Ectodermal cell (in vitro differentiated cells): ENCODE data around the gene NFKB1.

Experiments
- H3K27ac ChIP-seq: 2 replicates; pipeline ENCODE4 v1.7.0; 2013; ENCODE audit warnings: mild to moderate bottlenecking, low read depth, low read length; ENCODE audit not compliant: insufficient read depth, poor library complexity, severe bottlenecking
- H3K27me3 ChIP-seq: 2 replicates; pipeline ENCODE4 v1.7.0; 2013; ENCODE audit warnings: mild to moderate bottlenecking, low read length; ENCODE audit not compliant: insufficient read depth, control insufficient read depth, poor library complexity, severe bottlenecking
- H3K36me3 ChIP-seq: one replicate; pipeline ENCODE4 v1.7.0; 2013; ENCODE audit warnings: low read length; ENCODE audit not compliant: control insufficient read depth, insufficient read depth
- H3K4me1 ChIP-seq: one replicate; pipeline ENCODE4 v1.7.0; 2013; ENCODE audit warnings: low read length; ENCODE audit not compliant: control insufficient read depth, insufficient read depth
- H3K4me3 ChIP-seq: 2 replicates; pipeline ENCODE4 v1.7.0; 2013; ENCODE audit warnings: low read depth, low read length, control low read depth; ENCODE audit not compliant: insufficient read depth
- H3K9me3 ChIP-seq: 2 replicates; pipeline ENCODE4 v1.7.0; 2013; ENCODE audit warnings: mild to moderate bottlenecking, low read length, moderate library complexity; ENCODE audit not compliant: control insufficient read depth
- WGBS, 2 experiments: methylation state at CpG; one replicate each; pipeline ENCODE4 v1.1.7; 2013; ENCODE audit warnings: missing lambda C conversion rate in 2 of 2; 5-methylcytosine and 5-hydroxymethylcytosine counted together

Gene NFKB1

GRCh38 chr4:102497986-102498385 is 3.2 kb upstream of the NFKB1 start:
- no peak overlapping the region for H3K4me3 ChIP-seq
- H3K36me3 ChIP-seq, result no peaks in the 10 kb centered on the region
- no peaks in the 10 kb centered on the region for H3K4me1 ChIP-seq
- no peaks in the 10 kb centered on the region for H3K9me3 ChIP-seq
- WGBS, 2 experiments, result 78 to 100% methylated on average over 1 to 2 of the region's 2 CpGs
- peaks cover 14% of the 10 kb centered on the region for H3K27me3 ChIP-seq
- H3K27ac ChIP-seq, result no peak overlapping the region

GRCh38 chr4:102500352-102500695 is 835 bp upstream of the NFKB1 start:
- Histone ChIP-seq H3K27ac (no peak overlapping the region), H3K36me3 (no peaks in the 10 kb centered on the region), H3K4me3 (no peak overlapping the region), H3K27me3 (peaks cover 14% of the 10 kb centered on the region), H3K4me1 (no peaks in the 10 kb centered on the region), H3K9me3 (no peaks in the 10 kb centered on the region)
- WGBS, 2 experiments, result 90 to 91% methylated on average over 3 of the region's 3 CpGs

- Histone ChIP-seq H3K27me3 (peaks cover 14% of the 10 kb centered on the region), H3K4me1 (no peaks in the 10 kb centered on the region), H3K36me3 (no peaks in the 10 kb centered on the region), H3K9me3 (no peaks in the 10 kb centered on the region), H3K27ac (no peak overlapping the region), H3K4me3 (peak overlapping the region; percentile 73)
- 0% methylated on average over 44 of the region's 44 CpGs for WGBS, 2 experiments
Observed at GRCh38 chr4:102501447-102501696, 213 bp downstream of the NFKB1 start.

GRCh38 chr4:102502543-102502818 is 1.3 kb downstream of the NFKB1 start:
- Histone ChIP-seq H3K27ac (no peak overlapping the region), H3K9me3 (no peaks in the 10 kb centered on the region), H3K4me1 (no peaks in the 10 kb centered on the region), H3K27me3 (peaks cover 14% of the 10 kb centered on the region), H3K36me3 (no peaks in the 10 kb centered on the region), H3K4me3 (peak overlapping the region; percentile 73)
- WGBS, 2 experiments, result 22 to 51% methylated on average over 1 of the region's 1 CpG

GRCh38 chr4:102503301-102503746 is 2.2 kb downstream of the NFKB1 start:
- Histone ChIP-seq H3K27ac (no peak overlapping the region), H3K4me1 (no peaks in the 10 kb centered on the region), H3K9me3 (no peaks in the 10 kb centered on the region), H3K4me3 (no peak overlapping the region), H3K36me3 (no peaks in the 10 kb centered on the region), H3K27me3 (peaks cover 14% of the 10 kb centered on the region)
- WGBS, 2 experiments, result 94% methylated on average over 2 to 3 of the region's 3 CpGs

- no peaks in the 10 kb centered on the region for H3K9me3 ChIP-seq
- peaks cover 14% of the 10 kb centered on the region for H3K27me3 ChIP-seq
- no peak overlapping the region for H3K27ac ChIP-seq
- H3K4me1 ChIP-seq, result no peaks in the 10 kb centered on the region
- no peak overlapping the region for H3K4me3 ChIP-seq
- no peaks in the 10 kb centered on the region for H3K36me3 ChIP-seq
- 95% methylated on average over 4 to 5 of the region's 5 CpGs for WGBS, 2 experiments
Observed at GRCh38 chr4:102503831-102504786, 3.0 kb downstream of the NFKB1 start.

GRCh38 chr4:102504941-102505340 is 3.8 kb downstream of the NFKB1 start:
- Histone ChIP-seq H3K4me3 (no peak overlapping the region), H3K4me1 (no peaks in the 10 kb centered on the region)

GRCh38 chr4:102505708-102506107 is 4.5 kb downstream of the NFKB1 start:
- Histone ChIP-seq H3K9me3 (no peaks in the 10 kb centered on the region), H3K27ac (no peak overlapping the region), H3K4me3 (no peak overlapping the region), H3K36me3 (no peaks in the 10 kb centered on the region), H3K27me3 (peaks cover 6% of the 10 kb centered on the region), H3K4me1 (no peaks in the 10 kb centered on the region)
- WGBS, 2 experiments, result 88 to 100% methylated on average over 1 of the region's 2 CpGs

More at GRCh38 chr4:102504941-102505340, 3.8 kb downstream of the NFKB1 start:
- Histone ChIP-seq H3K36me3 (no peaks in the 10 kb centered on the region), H3K27ac (no peak overlapping the region), H3K27me3 (peaks cover 13% of the 10 kb centered on the region), H3K9me3 (no peaks in the 10 kb centered on the region)
- WGBS, 2 experiments, result 86 to 94% methylated on average over 1 of the region's 1 CpG

GRCh38 chr4:102506523-102506922 is 5.4 kb downstream of the NFKB1 start:
- 93 to 100% methylated on average over 1 of the region's 1 CpG for WGBS, 2 experiments
- H3K9me3 ChIP-seq, result no peaks in the 10 kb centered on the region
- no peak overlapping the region for H3K27ac ChIP-seq
- H3K36me3 ChIP-seq, result no peaks in the 10 kb centered on the region
- H3K4me1 ChIP-seq, result no peaks in the 10 kb centered on the region
- H3K4me3 ChIP-seq, result no peak overlapping the region
- no peaks in the 10 kb centered on the region for H3K27me3 ChIP-seq

GRCh38 chr4:102511830-102512605 is 10.9 kb downstream of the NFKB1 start:
- Histone ChIP-seq H3K36me3 (no peaks in the 10 kb centered on the region), H3K9me3 (no peaks in the 10 kb centered on the region), H3K4me3 (no peak overlapping the region), H3K27me3 (no peaks in the 10 kb centered on the region), H3K27ac (no peak overlapping the region), H3K4me1 (no peaks in the 10 kb centered on the region)
- 92 to 96% methylated on average over 5 of the region's 5 CpGs for WGBS, 2 experiments
